GM12878 (cell line): ENCODE measurements around the gene CCDC182. TPM values are rescaled to one million over a fixed set of nuclear protein-coding genes. Genes with fewer than 3 reads are reported as not detected.

Experiments
- CEBPZ ChIP-seq: fragments of 150-350 bp; IDR thresholded peaks from 2 replicates; pipeline ENCODE4 v1.6.1; 2016; ENCODE audit warnings: low read depth, low read length
- HDAC6 ChIP-seq: fragments of 200-600 bp; sonication (generic); IDR thresholded peaks from one replicate; pipeline ENCODE4 v1.8.0; 2017; ENCODE audit warnings: antibody characterized with exemption; ENCODE audit not compliant: unreplicated experiment
- IRF4 ChIP-seq: IDR thresholded peaks from 2 replicates; pipeline ENCODE4 v1.6.1; 2011; ENCODE audit warnings: low read depth, low read length
- SIN3A ChIP-seq: IDR thresholded peaks from 2 replicates; pipeline ENCODE4 v1.6.1; 2012; ENCODE audit warnings: low read depth, low read length, improper control_type of control experiment
- YY1 ChIP-seq: IDR thresholded peaks from 2 replicates; pipeline ENCODE4 v1.6.1; 2011; ENCODE audit warnings: low read depth, mild to moderate bottlenecking, low read length
- polyA plus RNA-seq, 11 experiments: library from polyadenylated mRNA; depleted of rRNA in 4 of 11; unstranded in 6 of 11; stranded (reverse) in 5 of 11; fragments of >200 nt; fragmentation: Nextera tagmentation in 4 of 11; fragmentation: Illumina TruSeq in 1 of 11; extraction: Ambion mirVana in 4 of 11; extraction: Trizol in 1 of 11; gene quantifications; 1 replicate in 1 of 11; 2 replicates in 10 of 11; pipeline versions ENCODE4 v1.2.1 to v1.2.3, GENCODE V29; 2011 to 2016; ENCODE audit warnings: inconsistent platforms in 2 of 11, missing spikeins in 2 of 11, low read depth in 1 of 11
- total RNA-seq, 4 experiments: library from RNA; depleted of rRNA in 3 of 4; stranded (reverse); fragments of >200 nt in 3 of 4; fragmentation: Illumina TruSeq in 1 of 4; extraction: Trizol in 1 of 4; gene quantifications; 2 replicates each; pipeline versions ENCODE4 v1.2.1 to v1.2.3, GENCODE V29; 2013 to 2021
- TF ChIP-seq, protein P1 (sequence below): fragments of 450-650 bp; IDR thresholded peaks from 2 replicates; pipeline ENCODE4 v1.6.1; 2017; ENCODE audit warnings: mild to moderate bottlenecking, moderate library complexity
- TF ChIP-seq, protein P2 (sequence below): fragments of 450-650 bp; IDR thresholded peaks from 2 replicates; pipeline ENCODE4 v1.6.1; 2017; ENCODE audit warnings: mild to moderate bottlenecking

The CCDC182 gene
- total and polyA plus RNA-seq, 10 of the 15 experiments (the other 5 are each of a cell fraction or from before 2014, with no cell fraction given): not detected

DNA sequence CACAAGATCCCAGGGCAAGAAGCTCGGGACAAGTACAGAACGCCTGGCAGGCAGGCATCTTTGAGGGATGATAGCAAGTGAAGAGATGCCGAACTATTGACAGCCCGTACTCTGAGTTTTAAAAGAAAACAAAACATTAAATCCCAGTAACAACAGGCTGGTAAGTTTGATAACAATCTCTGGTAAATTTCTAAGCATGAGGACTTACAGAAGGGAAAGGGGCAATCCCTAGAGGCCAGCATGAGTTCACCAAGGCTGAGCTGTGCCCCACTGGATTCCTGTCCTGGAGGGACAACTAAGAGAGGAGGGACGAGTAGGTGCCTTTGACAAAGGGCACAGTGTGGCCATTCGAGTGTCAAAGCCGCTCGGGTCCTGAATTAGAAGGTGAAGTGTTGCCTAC is 26.2 kb downstream of the CCDC182 start (continued):
- TF ChIP-seq, protein P1, sequence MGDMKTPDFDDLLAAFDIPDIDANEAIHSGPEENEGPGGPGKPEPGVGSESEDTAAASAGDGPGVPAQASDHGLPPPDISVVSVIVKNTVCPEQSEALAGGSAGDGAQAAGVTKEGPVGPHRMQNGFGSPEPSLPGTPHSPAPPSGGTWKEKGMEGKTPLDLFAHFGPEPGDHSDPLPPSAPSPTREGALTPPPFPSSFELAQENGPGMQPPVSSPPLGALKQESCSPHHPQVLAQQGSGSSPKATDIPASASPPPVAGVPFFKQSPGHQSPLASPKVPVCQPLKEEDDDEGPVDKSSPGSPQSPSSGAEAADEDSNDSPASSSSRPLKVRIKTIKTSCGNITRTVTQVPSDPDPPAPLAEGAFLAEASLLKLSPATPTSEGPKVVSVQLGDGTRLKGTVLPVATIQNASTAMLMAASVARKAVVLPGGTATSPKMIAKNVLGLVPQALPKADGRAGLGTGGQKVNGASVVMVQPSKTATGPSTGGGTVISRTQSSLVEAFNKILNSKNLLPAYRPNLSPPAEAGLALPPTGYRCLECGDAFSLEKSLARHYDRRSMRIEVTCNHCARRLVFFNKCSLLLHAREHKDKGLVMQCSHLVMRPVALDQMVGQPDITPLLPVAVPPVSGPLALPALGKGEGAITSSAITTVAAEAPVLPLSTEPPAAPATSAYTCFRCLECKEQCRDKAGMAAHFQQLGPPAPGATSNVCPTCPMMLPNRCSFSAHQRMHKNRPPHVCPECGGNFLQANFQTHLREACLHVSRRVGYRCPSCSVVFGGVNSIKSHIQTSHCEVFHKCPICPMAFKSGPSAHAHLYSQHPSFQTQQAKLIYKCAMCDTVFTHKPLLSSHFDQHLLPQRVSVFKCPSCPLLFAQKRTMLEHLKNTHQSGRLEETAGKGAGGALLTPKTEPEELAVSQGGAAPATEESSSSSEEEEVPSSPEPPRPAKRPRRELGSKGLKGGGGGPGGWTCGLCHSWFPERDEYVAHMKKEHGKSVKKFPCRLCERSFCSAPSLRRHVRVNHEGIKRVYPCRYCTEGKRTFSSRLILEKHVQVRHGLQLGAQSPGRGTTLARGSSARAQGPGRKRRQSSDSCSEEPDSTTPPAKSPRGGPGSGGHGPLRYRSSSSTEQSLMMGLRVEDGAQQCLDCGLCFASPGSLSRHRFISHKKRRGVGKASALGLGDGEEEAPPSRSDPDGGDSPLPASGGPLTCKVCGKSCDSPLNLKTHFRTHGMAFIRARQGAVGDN: no peak
- TF ChIP-seq HDAC6: no peak
- no peak for TF ChIP-seq IRF4
- no peak for TF ChIP-seq SIN3A
- no peak for TF ChIP-seq YY1
- no peak for TF ChIP-seq CEBPZ
- TF ChIP-seq, protein P2, sequence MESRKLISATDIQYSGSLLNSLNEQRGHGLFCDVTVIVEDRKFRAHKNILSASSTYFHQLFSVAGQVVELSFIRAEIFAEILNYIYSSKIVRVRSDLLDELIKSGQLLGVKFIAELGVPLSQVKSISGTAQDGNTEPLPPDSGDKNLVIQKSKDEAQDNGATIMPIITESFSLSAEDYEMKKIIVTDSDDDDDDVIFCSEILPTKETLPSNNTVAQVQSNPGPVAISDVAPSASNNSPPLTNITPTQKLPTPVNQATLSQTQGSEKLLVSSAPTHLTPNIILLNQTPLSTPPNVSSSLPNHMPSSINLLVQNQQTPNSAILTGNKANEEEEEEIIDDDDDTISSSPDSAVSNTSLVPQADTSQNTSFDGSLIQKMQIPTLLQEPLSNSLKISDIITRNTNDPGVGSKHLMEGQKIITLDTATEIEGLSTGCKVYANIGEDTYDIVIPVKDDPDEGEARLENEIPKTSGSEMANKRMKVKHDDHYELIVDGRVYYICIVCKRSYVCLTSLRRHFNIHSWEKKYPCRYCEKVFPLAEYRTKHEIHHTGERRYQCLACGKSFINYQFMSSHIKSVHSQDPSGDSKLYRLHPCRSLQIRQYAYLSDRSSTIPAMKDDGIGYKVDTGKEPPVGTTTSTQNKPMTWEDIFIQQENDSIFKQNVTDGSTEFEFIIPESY: no peak
